ENCODE results near the gene CBX4.

The CBX4 gene

DNA sequence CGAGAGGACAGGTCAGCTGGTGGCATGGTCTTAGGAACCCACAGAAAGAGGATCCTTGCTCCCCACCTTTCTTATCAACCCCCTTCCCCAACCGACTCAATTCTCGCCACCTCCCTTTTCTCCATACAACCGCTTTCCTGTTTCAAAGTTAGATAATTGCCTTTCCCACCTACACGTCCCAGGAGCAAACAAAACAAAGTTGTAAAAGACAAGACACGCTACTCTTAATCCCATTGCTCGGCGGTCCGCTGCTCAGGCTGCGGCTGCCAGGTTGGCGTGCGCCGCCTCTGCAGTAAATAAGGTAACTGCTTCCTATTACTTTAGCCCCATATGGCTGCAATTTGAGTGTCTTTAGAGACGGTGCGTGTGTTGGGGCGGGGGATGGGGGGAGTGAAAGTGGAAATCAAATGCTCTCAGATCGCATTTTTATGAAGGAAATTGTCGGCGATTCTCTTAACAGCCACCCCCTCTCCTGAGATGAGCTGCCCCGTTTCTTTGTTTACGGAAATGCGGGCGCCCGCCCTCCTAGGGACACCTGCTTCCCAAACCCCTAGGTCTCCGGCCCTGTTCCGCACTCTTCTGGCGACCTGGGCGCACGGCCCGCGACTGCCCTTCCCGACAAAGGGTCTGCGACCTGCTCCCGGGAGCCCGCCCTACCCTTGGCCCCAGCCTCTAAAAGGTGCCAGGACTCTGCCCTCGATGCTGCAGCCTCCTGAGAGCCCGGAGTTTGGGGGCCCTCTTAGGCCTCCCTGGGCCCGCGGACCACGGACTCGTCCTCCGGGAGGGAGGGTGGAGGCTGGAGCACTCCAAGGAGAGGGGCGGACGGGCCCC lies 38.7 kb downstream of the CBX4 start:
- peak in 1 of 3 experiments; percentile 53 for DNase-seq (ENCODE audit: low read depth in 3 of 3)

DNA sequence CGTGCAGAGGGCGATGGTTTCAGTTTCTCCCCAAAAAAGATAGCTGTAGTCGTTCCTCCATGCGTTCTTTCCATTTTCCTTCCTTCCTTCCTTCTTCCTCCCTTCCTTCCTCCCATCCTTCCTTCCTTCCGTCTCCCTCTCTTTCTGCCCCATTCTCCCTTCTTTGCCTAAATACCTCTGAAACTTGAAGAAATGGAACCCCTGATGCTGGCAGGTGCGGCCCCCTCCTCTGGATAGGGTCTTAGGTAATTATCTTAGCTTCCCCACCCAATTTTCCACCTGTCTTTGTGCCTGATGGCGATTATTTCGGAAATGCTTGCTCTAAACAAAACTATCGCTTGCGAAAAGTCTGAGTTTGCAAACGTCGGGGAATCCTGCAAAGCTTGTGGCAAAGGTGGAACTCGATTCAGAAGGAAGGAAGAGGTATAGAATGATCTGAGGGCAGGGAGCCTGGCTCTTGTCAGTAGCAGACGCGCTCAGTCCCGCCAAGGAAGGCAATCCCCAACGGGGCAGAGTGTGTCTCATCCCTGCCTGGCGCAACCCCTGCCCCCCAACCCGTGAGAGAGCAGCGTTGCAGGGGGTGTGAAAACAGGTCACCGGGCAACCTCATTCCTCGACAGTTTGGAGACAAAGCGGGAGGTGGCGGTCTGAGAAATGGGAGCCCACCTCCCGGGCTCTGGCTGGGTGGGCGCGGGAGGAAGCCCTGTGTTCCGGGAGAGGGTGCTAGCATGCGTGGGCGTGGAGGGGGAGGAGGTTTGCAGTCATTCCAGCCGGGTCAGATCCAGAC lies 39.5 kb downstream of the CBX4 start:
- DNase-seq (ENCODE audit: low read depth in 3 of 3) = no peak

DNA sequence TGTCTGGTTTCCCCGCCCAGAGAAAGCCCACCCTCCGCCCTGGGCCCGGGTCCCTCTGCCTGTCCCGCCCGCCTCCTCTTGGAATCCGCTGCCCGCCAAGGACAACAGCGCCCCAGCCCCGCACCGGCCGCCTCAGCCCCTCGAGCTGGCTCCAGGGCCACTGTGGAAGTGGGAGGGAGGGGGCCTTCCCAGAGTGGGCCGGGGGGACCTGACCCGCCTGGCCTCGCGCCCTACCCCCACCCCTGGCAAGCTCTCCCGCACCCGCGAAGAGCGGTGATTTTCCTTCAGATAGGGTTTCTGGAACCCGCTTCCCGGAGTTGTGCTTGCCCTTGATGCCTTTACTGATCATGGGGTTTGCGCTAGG lies 40.1 kb downstream of the CBX4 start:
- DNase-seq (ENCODE audit: low read depth in 3 of 3) = no peak

DNA sequence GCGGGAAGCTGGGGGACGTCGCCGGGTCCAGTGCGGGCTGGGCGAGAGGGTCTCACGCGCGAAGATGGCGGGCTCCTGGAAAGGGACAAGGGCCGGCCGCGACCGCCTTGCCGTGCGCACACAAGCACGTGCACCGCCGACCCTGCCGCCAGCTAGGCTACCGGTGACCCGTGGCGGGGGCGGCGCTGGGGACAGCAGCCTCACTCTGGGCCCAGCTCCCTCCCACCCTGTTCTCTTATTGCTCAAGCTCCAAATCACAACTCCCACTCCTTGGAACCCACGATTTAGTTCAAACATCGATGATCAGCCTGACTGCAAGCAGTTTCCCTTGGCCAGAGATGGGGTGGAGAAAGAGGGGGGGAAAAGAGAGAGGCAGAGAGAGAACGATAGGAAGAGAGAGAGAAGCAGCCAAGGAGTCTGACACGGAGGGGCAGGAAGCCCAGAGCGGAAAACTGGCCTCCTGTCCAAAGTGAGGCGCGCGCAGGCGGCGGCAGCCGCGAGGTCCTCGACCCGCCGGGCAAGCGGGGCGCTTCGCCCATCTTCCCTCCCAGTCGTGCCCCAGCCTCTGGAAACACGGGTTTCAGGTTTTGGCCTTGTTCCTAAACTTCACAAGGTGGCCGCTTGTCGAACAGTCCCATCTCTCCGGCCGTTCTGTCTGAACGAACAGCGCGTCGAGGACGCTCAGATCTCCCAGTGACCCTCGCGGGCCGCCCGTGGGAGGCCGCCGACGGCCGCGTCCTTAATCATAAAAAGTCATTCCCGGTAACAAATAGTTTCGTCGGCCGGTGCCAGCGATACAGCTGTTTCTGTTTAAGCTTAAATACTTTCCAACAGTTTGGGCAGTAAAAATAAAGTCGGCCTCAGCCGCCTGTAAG lies 40.7 kb downstream of the CBX4 start:
- DNase-seq (ENCODE audit: low read depth in 3 of 3) = no peak

DNA sequence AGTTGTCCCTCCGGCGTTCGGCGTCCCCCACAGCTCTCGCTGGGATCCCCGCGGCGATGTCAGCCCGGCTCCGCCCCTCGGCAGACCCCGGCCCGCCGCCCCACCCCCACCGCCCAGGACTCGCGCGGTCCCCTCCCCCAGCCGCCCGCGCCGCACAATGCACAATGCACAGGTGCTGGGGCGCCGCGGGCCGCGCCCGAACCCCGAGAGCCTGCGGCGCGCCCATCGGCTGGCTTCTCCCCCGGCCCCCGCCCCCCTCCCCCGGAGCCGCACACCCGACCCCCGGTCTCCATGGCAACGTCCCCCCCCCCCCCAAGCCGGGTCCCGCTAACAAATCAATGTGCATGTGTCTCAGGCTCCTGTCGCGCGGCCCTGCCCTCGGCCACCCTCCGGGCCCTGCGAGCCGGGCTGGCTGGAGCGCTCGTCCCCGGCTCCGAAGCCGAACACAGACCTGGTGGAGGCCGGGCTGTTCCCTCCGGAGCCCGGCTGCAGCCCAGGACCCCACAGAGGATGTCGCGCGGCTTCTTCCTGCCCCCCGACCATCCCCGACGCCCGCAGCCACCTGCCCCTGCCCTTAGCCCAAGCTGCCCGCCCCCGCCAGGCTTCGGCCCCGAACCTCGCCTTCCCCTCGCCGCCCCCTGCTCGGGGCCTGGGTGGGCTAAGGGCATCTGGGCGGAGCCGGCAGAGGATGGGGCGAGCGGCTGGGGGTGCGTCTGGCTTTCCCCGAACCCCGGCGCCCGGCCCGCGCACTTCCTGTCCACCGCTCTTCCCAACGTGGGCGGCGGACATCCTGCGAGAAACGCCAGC lies 41.5 kb downstream of the CBX4 start:
- DNase-seq (ENCODE audit: low read depth in 3 of 3) = no peak

DNA sequence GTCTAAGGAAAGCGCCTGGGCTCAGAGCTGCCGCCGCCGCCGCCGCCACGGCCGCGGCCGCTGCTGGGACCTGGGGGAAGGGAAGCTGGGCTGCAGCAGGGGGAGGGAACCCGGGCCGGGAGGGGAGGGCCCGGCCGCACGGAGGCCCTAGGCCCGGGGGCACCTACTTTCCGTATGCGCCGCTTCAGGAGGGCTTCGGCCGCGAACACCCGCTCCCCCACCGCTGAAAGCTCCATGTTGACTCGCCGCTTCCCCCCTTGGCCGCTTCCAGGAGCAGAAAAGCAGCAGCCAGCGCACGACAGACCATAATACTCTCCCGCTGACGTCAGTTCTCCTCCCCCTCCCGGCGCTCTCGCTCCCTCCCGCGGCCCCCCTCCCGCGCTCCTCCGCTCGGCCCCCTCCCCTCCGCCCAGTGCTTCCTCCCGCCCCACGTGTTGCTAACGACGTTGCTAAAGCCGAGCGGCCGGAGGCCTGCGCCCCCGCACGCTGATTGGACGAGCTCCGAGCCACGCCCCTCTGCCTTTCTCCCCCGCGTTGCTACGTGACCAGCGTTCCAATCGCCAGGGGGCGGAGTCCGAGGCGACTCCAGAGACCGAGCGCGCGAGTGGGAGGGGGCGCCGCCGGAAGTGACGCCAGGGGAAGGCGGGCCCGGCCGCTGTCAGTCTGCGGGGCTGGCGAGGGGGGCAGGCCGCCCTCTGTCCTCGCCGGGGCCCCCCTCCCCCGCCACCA lies 42.3 kb downstream of the CBX4 start, which contains the start of gene CBX8:
TSS of gene CBX8 (minus strand) at position 315 of the 729 bp plus-strand sequence. CDS start at position 236, 79 bp downstream.
- DNase-seq (ENCODE audit: low read depth in 3 of 3) = peak; percentile 98 to 99 (median 99)

DNA sequence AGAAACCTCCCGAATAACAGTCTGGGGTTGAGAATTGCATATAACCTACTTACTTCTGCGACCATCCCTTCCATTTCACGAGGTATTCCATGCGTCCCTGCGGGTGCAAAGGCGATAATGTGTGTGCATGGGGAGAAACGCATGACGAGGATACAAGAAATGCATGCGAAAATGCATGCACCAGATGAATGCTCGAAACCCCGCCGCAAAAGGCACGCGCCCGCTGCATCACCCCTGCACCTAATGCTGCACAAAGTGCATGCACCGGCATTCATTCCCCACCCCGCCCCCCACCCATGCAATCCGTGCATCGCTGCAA lies 42.8 kb downstream of the CBX4 start:
- no peak for DNase-seq (ENCODE audit: low read depth in 3 of 3)

DNA sequence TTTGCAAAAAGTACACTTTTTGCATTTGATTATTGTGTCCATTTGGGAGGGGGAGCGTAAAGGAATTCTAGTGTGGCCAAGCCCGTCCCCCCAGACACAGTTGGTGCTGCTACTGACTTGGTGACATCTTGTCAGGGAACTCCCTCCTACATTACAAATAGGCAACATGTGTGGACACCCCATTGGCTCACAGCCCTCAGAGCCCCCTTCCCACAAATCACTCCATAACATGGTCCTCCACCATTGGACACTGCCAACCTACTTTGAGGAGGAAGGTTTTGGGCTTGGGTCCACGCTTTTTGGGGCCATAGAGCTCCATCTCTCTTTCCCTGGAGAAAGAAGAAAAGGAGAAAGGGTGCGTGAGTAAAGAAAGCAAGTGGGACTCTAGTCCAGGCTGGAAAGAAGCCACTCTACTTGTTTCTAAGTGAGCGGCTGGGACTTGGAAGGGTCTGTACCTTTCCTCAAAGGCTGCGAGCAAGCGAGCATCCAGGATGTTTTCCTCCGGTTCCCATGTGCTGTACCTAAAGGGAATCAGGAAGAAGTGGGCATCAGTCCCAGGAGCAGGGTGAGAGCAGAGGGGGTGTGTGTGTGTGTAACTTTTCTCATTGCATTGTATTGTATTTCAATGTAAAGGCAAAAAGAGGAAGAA lies 43.3 kb downstream of the CBX4 start:
- no peak for DNase-seq (ENCODE audit: low read depth in 3 of 3)

DNA sequence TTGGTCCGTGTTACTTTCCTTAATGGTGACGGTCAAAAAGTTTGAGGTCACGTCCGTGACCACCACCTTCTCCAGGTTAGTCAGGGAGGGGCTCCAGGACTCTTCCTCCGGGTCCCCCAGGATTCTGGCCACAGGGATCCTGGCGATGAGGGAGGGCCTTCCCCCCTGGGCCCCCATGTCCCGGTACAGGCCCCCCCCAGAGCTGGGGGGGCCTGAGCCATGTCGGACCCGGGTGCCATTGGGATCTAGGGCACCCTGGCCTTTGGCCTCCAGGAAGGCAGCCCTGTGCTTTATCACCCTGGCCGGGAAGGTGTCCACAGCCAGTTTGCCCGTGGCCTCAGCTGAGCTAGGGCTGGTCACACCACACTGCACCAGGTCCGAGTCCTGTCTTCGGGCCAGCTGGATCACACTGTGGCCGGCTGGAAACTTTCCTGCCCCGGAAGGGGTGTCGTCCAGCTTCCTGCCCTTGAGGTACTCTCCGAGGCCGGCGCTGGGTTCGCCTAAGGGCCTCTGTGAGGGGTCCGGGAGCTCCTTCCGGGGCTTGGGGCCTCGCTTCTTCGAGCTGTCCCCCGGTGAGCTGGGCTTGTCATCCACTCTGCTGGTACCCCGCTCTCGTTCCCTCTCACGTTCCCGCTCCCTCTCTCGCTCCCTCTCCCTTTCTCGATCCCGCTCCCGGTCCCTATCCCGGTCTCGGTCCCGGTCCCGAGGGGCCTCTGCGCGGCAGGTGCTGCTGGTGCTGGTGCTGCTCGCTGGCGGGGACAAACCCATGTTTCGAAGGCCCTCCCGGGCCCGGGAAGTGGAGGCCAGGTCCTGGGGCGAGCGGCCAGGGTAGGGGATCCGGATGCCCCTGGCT lies 44.4 kb downstream of the CBX4 start:
- DNase-seq (ENCODE audit: low read depth in 3 of 3) = no peak

DNA sequence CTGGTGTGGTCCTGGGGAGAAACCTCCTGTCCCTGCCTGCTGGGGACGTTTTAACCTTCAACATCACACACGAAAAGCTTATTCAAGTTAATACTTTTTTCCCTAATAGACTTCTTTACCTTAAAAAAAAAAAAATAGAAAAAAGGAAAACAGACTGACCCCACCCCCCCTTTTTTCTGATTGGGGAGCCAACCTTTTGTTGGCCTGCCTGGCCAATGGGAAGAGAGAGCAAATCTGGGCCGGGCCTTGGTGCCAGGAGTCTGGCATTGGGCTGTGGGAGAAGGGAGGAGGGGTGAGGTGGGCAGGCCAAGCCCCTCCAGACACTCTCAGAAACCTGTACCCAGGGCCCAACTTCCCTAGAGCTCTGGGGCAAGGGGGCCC lies 45.3 kb downstream of the CBX4 start:
- no peak for DNase-seq (ENCODE audit: low read depth in 3 of 3)

DNA sequence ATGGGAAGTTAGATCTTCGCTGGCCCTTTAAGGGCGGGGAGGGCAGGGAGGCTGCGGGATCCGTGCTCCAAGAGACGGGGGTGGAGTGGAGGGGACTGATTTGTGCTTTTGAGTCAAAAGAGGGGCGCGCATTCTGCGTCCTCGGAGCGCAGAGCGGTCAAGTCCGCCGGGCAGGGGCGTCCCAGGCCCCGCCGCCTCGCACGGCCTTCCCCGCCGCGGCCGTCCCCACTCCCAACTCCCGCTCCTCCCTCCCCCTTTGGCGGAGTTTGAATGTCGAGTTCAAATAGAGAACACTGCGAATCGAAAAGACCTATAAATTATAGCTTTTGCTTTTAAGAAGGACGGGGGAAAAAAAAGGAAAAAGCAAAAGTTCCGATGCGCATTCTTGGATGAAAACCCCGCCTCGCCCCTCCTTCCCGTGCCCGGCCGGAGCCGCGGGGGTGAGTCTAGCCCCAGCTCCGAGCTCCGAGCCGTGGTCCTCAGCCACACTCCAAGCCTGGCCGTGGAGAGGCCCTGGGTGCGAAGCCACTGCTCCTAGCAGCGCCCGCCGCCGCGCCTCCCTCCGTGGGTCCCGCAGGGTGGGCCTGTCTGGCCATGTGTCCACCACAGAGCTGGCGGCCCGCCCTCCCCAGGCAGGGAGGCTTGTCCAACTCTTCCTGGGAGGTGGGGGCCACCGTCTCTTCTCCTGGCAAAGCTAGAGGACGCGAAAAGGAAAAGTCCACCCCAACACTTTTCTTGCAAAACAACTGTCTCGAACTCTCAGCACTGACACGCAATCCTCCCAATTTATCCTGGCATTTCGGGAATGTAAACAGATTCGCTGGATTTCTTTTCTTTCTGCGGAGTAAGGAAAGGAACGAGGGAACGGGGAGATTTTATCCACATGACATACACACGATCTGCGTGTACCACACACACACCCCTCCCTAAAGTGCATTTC lies 46.0 kb downstream of the CBX4 start:
- DNase-seq (ENCODE audit: low read depth in 3 of 3) = no peak

DNA sequence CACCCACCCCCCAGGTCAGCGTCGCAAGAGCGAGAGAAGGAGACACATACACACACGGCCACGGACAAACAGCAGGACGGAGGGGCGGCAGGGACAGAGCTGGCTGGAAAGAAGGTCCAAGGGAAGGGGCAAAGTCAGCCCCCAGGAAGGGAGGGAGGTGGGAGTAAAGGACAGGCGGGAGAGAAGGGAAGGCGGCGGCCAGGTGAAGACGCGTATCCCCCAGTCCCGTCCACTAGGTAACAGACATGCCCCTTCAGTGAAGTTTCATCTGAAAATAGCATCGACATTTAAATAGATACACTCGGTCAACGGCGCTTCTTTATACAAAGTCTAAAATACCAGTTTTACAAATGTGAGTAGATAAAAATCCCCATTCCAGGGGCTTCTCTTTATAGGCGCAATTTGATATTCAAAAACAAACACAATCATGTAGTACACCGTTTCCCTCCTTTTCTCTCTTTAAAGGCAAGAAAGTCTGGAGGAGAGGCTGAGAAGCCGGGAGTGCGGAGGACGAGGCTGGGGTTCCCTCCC lies 46.8 kb downstream of the CBX4 start:
- DNase-seq (ENCODE audit: low read depth in 3 of 3) = no peak

DNA sequence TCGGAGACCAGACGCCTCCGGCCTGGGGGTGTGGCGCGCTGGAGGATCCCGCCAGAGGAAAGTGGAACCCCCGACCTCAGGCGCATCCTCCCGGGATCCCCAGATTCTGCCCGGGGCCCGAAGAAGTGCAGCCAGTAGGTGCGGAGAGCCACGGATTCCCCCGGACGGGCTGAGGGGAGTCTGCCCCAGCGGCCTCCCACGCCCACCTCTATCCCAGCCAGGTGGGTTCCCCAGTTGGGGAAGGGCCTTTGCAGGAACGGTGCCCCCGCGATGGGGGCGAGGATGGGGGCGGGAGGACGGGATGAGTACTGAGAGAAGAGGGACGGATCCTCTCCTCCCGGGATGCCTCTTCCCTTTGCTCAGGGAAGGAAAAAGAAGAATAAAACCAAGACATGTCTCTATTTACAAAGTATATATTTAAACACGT lies 47.5 kb downstream of the CBX4 start:
- DNase-seq (ENCODE audit: low read depth in 3 of 3) = no peak

DNA sequence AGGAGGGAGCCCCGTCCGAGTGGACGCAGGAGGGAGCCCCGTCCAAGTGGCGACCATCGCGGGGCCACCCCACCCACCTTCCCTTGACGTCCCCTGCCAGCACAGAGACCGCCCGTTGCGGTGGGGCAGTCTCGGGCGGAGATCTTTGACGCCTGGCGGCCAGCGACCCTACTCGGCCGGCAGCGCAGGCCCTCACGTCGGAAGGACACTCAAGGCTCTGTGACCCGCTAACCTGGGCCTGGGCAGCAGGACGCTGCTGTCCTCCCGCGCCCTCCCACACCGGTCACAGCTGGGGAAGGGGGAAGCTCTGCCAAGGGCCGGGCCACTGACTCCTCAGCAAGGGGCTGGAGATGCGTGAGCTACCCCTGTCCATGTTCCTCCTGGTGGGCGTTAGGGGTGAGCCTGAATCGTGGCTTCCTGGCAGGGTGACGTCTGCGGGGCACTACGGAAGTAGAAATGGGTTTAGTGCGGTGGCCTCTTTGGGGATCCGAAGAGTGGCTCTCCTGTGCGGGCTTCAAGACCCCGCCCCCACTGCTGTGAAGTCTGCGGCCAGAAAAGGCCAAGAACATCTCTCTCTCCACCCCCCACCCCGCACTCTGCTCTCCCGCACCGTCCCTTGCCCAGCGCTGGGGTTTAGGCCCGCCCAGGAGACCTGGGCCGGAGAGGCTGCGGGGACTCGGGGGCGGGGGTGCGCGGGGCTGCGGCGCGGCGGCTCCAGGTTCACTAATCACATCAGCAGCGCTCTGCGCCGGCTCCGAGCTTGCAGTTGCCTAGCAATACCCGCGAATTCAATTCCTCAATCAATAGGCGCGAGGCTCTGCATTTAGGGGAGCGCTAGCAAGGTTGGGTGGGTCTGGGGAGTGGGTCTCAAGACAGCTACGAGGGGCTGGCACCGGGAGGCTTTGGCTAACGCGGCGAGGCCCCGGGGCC lies 48.2 kb downstream of the CBX4 start:
- no peak for DNase-seq (ENCODE audit: low read depth in 3 of 3)

DNA sequence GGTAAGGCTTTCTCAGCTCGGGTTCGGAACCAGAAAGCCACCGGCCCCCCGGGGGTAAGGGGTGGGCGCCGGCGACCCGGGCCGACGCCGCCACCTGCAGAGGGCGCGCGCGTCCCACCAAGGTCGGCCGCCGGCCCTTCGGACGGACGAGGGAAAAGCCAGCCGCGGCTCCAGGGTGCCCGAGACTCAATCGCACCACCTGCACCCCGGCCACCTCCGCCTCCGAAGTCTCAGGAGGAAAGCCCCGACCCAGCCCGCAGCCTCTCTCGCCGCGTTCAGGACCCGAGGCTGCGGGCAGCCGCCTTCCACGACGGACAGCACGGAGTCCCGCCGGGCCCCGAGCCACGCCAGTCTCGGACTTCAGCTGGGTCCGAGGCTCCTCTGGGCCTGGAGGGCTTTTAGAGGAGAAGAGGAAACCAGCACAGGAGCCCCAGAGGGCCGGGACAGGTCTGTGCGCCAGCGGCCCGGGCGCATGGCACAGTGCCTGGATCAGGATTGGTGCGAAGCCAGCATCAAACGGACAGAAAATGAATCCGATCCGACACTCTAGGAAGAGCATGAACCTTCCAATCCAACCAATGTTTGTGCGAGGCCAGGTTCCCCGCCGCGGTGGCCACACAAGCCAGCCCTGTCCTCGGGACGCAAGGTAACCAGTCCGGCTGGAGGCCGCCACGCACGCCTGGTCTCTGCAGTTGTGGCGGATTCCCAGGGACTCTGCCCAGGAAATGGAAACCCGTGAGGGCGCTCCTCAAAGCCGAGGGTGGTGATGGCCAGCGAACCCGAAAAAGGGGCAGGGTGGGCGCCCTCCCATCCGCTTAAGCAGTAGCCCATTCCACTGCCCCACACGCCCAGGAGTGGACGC lies 49.1 kb downstream of the CBX4 start:
- no peak for DNase-seq (ENCODE audit: low read depth in 3 of 3)

Data from stimulated activated CD4-positive, alpha-beta T cell treated with anti-CD3 and anti-CD28 coated beads, TNF-alpha, amount 100 ng/mL, for 24 hours (primary cell).